HG03159 (cell line): ENCODE measurements around the gene GNPDA1.
"Not testable (repeated sequence)": the region's sequence is repeated elsewhere in the genome, so short reads cannot be mapped to it uniquely, and the experiment has no call there.

ENCODE experiments used
- ATAC-seq: cut with Tn5 transposase; IDR thresholded peaks from one replicate; pipeline ENCODE4 v1.9.1; 2021; ENCODE audit warnings: mild to moderate bottlenecking, moderate library complexity; ENCODE audit not compliant: unreplicated experiment

The GNPDA1 gene

GRCh38 chr5:142012792-142013388, at the start of gene GNPDA1:
TSS of gene GNPDA1 (minus strand) at chr5:142013027. CDS start at chr5:142012035, 992 bp downstream.
- peak; percentile 52 for ATAC-seq

GRCh38 chr5:142059304-142059940, 46.6 kb upstream of the GNPDA1 start:
- ATAC-seq = no peak

- ATAC-seq = no peak
These were observed 44.9 kb upstream of the GNPDA1 start for GRCh38 chr5:142057697-142058056.

- no peak for ATAC-seq
These were observed 44.2 kb upstream of the GNPDA1 start for GRCh38 chr5:142056816-142057696.

- ATAC-seq = no peak
These were observed 42.5 kb upstream of the GNPDA1 start for GRCh38 chr5:142055301-142055700.

GRCh38 chr5:142053426-142054151, 40.8 kb upstream of the GNPDA1 start:
- no peak for ATAC-seq

- ATAC-seq = not testable (repeated sequence)
These were observed 39.2 kb upstream of the GNPDA1 start for GRCh38 chr5:142052026-142052425.

- ATAC-seq = no peak
These were observed 35.4 kb upstream of the GNPDA1 start for GRCh38 chr5:142048272-142048671.

GRCh38 chr5:142046191-142046590, 33.4 kb upstream of the GNPDA1 start:
- ATAC-seq = no peak

GRCh38 chr5:142040881-142041280, 28.1 kb upstream of the GNPDA1 start:
- ATAC-seq = not testable (repeated sequence)

GRCh38 chr5:142040285-142040684, 27.5 kb upstream of the GNPDA1 start:
- ATAC-seq = no peak

- no peak for ATAC-seq
These were observed 25.9 kb upstream of the GNPDA1 start for GRCh38 chr5:142038735-142039134.

GRCh38 chr5:142037599-142037998, 24.8 kb upstream of the GNPDA1 start:
- not testable (repeated sequence) for ATAC-seq

- ATAC-seq = no peak
These were observed 24.1 kb upstream of the GNPDA1 start for GRCh38 chr5:142036918-142037317.

GRCh38 chr5:142034994-142035393, 22.2 kb upstream of the GNPDA1 start:
- no peak for ATAC-seq

GRCh38 chr5:142033632-142034567, 21.1 kb upstream of the GNPDA1 start:
- not testable (repeated sequence) for ATAC-seq

GRCh38 chr5:142032747-142033631, 20.2 kb upstream of the GNPDA1 start:
- ATAC-seq = no peak

- ATAC-seq = no peak
These were observed 19.3 kb upstream of the GNPDA1 start for GRCh38 chr5:142032150-142032549.

GRCh38 chr5:142025637-142026036, 12.8 kb upstream of the GNPDA1 start:
- ATAC-seq = no peak
